Measurements from ENCODE around the gene RASAL3. TPM values are rescaled to one million over a fixed set of nuclear protein-coding genes. Genes with fewer than 3 reads are reported as not detected.
"Not testable (repeated sequence)": the region's sequence is repeated elsewhere in the genome, so short reads cannot be mapped to it uniquely, and the experiment has no call there.

RASAL3 gene
- total and polyA plus RNA-seq, 12 donors = 1.1 to 20.5 (median 5.4) TPM

- WGBS, 4 donors = 0 to 2% (median 1%) methylated on average over 13 to 16 of the region's 16 CpGs
- intact Hi-C loops (cut with DNase I) = no loop called here
- H3K27me3 ChIP-seq = no peaks in the 10 kb centered on the region
- peak overlapping the region; percentile 18 to 94 (median 86) for H3K4me3 ChIP-seq
- peaks cover 27 to 46% of the 10 kb centered on the region in 2 donors for H3K4me1 ChIP-seq (replicated peaks in 1 of 2)
- H3K36me3 ChIP-seq (replicated peaks in 1 of 2) = peaks cover 0 to 10% of the 10 kb centered on the region in 2 donors
- TF ChIP-seq POLR2A (IDR thresholded peaks at IDR 0.05) = no peak
- no peak for TF ChIP-seq CTCF (IDR thresholded peaks at IDR 0.05)
- peak in 3 of 7 donors; percentile 37 to 58 (median 57) for DNase-seq
- no peaks in the 10 kb centered on the region for H3K9me3 ChIP-seq (replicated peaks in 1 of 3)
- H3K27ac ChIP-seq = peak overlapping the region; percentile 70 to 98 (median 90)
Observed at GRCh38 chr19:15418231-15418578, 46.1 kb downstream of the RASAL3 start.

GRCh38 chr19:15417699-15418098 is 46.6 kb downstream of the RASAL3 start:
- peak in 4 of 7 donors; percentile 45 to 64 (median 59) for DNase-seq
- Histone ChIP-seq H3K27me3 (no peaks in the 10 kb centered on the region), H3K9me3 (replicated peaks in 1 of 3) (no peaks in the 10 kb centered on the region), H3K27ac (peak overlapping the region; percentile 70 to 98 (median 90)), H3K4me3 (peak overlapping the region; percentile 18 to 94 (median 86)), H3K4me1 (replicated peaks in 1 of 2) (peaks cover 32 to 51% of the 10 kb centered on the region in 2 donors), H3K36me3 (replicated peaks in 1 of 2) (peaks cover 0 to 4% of the 10 kb centered on the region in 2 donors)
- WGBS, 4 donors = 0 to 8% (median 4%) methylated on average over 2 to 9 of the region's 9 CpGs
- intact Hi-C loops (cut with DNase I) = no loop called here
- TF ChIP-seq POLR2A (IDR thresholded peaks at IDR 0.05) (peak in 1 of 2 donors; percentile 16), CTCF (IDR thresholded peaks at IDR 0.05) (no peak)

GRCh38 chr19:15412832-15413231 is 51.5 kb downstream of the RASAL3 start:
- TF ChIP-seq POLR2A (IDR thresholded peaks at IDR 0.05) (no peak), CTCF (IDR thresholded peaks at IDR 0.05) (peak in 1 of 6 experiments; percentile 2)
- Histone ChIP-seq H3K27me3 (no peaks in the 10 kb centered on the region), H3K4me3 (no peak overlapping the region), H3K9me3 (replicated peaks in 1 of 3) (no peaks in the 10 kb centered on the region), H3K27ac (peak overlapping the region; percentile 14 to 76 (median 49)), H3K4me1 (replicated peaks in 1 of 2) (peaks cover 53 to 82% of the 10 kb centered on the region in 2 donors), H3K36me3 (replicated peaks in 1 of 2) (peaks cover 0 to 21% of the 10 kb centered on the region in 2 donors)
- 54 to 62% (median 57%) methylated on average over 4 of the region's 4 CpGs for WGBS, 4 donors
- intact Hi-C loops (cut with DNase I) = no loop called here
- no peak for DNase-seq

GRCh38 chr19:15411351-15411750 is 53.0 kb downstream of the RASAL3 start:
- Histone ChIP-seq H3K4me1 (replicated peaks in 1 of 2) (peaks cover 49 to 82% of the 10 kb centered on the region in 2 donors), H3K36me3 (replicated peaks in 1 of 2) (peaks cover 0 to 24% of the 10 kb centered on the region in 2 donors), H3K27ac (peak overlapping the region in 4 of 5 donors; percentile 39 to 76 (median 74))
- TF ChIP-seq POLR2A (IDR thresholded peaks at IDR 0.05) = peak in 1 of 2 donors; percentile 24
- intact Hi-C loops (cut with DNase I); H3K27me3 ChIP-seq; H3K4me3 ChIP-seq; H3K9me3 ChIP-seq (replicated peaks in 1 of 3): not testable (repeated sequence)
- WGBS, 4 donors = 26 to 43% (median 34%) methylated on average over 2 of the region's 2 CpGs
- peak in 6 of 7 donors; percentile 72 to 88 (median 87) for DNase-seq

- peaks cover 0 to 57% of the 10 kb centered on the region in 2 donors for H3K36me3 ChIP-seq (replicated peaks in 1 of 2)
- H3K4me1 ChIP-seq (replicated peaks in 1 of 2) = peaks cover 20 to 65% of the 10 kb centered on the region in 2 donors
- no peaks in the 10 kb centered on the region for H3K9me3 ChIP-seq (replicated peaks in 1 of 3)
- no peak overlapping the region for H3K4me3 ChIP-seq
- 31 to 53% (median 47%) methylated on average over 3 of the region's 3 CpGs for WGBS, 4 donors
- intact Hi-C loops (cut with DNase I) = no loop called here
- TF ChIP-seq CTCF (IDR thresholded peaks at IDR 0.05) (no peak), POLR2A (IDR thresholded peaks at IDR 0.05) (no peak)
- peak overlapping the region in 3 of 5 donors; percentile 0 to 54 (median 49) for H3K27ac ChIP-seq
- peak in 1 of 7 donors; percentile 13 for DNase-seq
- no peaks in the 10 kb centered on the region for H3K27me3 ChIP-seq
Observed at GRCh38 chr19:15404780-15405211, 59.5 kb downstream of the RASAL3 start.
